ENCODE measurements around the gene MORF4L1.
"Not testable (repeated sequence)": the region's sequence is repeated elsewhere in the genome, so short reads cannot be mapped to it uniquely, and the experiment has no call there.

Gene MORF4L1

DNA sequence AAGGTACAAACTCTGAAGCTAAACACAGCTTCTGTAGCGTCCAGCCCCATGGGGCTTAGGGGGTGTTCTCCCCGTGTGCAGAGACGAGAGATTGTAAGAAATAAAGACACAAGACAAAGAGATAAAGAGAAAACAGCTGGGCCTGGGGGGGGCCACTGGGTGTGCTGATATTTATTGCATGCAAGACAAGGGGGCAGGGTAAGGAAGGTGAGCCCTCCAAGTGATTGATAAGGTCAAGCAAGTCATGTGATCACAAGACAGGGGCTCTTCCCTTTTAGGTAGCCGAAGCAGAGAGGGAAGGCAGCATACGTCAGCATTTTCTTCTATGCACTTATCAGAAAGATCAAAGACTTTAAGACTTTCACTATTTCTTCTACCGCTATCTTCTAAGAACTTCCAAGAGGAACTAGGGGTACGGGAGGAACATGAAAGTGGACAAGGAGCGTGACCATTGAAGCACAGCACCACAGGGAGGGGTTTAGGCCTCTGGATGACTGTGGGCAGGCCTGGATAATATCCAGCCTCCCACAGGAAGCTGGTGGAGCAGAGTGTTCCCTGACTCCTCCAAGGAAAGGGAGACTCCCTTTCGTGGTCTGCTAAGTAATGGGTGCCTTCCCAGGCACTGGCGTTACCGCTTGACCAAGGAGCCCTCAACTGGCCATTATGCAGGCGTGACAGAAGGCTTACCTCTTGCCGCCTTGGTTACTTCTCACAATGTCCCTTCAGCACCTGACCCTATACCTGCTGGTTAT, 29.8 kb downstream of the MORF4L1 start:
- not testable (repeated sequence) for DNase-seq

DNA sequence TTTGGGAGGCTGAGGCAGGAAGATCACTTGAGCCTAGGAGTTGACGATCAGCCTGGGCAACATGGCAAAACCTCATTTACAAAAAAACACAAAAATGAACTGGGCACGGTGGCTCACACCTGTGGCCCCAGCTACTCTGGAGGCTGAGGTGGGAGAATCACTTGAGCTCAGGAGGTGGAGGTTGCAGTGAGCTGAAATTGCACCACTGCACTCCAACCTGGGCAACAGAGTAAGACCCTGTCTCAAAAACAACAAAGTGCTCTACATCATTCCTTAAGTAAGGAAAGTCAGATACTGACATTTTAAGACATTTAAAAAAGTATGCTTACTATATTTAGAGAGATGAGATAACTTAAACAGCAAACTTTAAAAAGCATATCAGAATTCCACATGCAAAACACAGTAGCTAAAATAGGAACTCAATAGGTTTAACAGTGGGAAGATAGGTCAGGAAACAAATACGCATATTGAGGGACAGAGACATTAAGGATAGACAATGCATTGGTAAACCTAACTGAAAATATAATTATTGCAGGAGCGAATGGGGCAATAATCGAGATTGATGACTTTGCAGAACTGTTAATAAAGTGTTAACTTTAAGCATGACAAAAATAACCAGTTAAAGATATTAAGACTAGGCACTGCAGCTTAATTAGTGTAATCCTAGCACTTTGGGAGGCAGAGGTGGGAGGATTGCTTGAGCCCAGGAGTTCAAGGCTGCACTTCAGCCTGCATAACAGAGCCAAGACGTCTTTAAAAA, 32.1 kb downstream of the MORF4L1 start:
- DNase-seq, result no peak

- DNase-seq, result no peak
Measured at GRCh38 chr15:78906316-78906620, 33.6 kb downstream of the MORF4L1 start.

DNA sequence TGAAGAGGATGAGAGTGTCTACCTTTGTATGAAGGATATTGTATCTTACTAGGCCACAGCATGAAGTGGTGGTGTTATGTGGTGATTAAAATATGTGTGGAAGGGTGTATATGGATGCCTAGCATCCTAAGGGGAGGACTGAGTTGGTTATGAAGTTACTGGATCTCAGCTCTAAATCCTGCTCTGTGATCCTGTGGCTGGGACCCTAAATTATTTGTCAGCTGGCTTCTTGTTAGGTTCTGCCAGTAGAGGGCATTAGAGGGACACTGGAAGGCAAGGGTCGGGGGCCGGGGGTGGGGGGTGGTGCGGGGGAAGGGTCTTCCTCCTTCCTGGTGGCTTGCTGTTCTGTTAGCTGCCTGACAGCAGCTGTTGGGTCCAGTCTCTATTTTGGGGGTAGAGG, 34.9 kb downstream of the MORF4L1 start:
- DNase-seq, result no peak

DNA sequence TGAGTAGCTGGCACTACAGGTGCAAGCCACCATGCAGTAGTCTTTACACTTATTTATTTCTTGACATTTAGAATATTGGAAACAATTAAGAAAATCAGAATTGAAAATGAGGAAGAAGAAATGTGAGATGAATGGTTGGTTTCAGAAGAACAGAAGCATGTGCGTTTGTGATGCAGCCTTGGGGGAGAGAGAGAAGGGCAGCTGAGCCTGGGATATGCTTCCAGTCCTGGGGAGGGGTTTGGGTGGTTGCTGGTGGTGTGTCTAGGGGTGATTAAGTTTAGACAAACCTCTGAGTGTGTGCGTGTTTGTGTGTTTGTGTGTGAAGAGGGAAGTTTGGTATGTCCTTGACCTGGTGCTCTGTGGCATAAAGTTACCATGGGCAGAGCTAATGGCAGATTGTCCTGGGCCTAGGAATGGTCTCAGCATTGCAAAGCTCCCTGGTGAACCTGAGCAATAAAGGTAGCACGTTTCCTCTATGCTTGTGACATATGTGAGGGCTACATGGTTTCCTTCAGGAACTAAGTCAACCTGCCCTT, 36.5 kb downstream of the MORF4L1 start:
- DNase-seq, result no peak

GRCh38 chr15:78909791-78910228, 37.1 kb downstream of the MORF4L1 start:
- no peak for DNase-seq

DNA sequence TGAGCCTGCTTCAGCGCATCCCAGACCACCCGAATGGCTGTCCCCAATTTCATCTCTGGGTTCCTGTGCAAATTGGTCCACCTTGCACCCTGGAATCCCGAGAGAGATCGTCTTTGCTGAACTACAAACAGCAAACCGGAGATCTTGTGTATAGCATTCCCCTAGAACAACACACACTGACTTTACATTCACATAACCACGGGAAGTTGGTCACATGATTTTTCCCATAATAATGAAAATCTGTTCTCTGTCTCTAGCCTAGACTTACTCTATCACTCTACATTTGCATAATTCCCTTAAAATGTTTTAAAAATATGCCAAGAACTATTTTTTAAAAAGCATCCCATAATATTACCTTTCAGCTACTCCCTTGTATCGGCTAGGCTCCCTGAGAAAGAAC, 37.6 kb downstream of the MORF4L1 start:
- no peak for DNase-seq

DNA sequence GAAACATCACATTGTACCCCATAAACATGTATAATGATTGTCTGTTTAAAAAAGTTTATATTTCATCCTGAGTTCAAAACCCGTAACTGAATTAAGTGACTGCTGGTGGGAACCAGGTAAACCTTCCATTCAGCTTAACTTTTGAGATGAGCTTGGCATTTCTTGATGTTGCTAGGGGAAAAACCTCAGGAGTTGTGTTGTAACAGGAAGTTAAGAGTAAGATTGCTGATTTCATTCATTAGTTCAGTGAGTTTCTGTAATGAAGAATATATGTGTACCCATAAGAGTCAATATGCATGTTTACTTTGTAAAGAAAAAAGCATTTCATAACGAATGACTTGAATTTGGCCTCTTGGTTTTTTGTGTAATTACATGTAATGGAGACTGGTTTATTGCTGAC, 39.6 kb downstream of the MORF4L1 start:
- no peak for DNase-seq

GRCh38 chr15:78913012-78913411, 40.3 kb downstream of the MORF4L1 start:
- DNase-seq, result no peak

DNA sequence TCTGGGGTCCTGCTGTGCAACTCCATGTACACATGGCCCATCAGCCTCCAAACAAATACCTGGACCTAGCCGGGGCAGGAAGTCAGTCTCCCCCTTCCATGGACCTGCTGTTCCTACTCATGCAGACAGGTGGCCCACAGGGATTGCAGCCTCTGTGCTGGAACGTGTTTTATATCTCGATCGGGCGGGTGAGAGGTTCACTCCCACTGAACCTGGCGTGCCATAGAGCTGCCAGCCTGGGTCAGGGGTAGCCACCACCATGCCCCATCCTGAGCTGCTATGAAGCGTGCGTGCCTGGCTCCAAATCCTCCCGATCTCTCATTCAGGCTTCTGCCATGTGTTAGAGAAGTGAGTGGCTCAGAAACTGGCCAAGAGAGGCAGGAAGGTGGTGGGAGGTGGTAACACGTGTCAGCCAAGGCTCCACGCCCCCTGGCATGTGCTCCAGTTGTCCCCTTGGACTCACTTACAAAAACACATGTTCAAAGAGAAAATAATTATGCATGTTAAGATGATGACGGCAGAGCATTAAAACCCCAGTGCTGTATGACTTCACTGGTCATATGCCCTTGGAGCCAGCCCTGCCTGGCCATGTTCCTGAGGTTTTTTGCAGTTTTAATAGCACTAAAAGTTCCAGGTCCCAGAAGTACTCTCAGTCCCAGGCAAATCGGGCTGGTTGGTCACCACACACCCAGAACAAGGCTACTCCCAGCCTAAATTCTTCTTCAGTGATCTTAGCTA, 41.5 kb downstream of the MORF4L1 start:
- no peak for DNase-seq

DNA sequence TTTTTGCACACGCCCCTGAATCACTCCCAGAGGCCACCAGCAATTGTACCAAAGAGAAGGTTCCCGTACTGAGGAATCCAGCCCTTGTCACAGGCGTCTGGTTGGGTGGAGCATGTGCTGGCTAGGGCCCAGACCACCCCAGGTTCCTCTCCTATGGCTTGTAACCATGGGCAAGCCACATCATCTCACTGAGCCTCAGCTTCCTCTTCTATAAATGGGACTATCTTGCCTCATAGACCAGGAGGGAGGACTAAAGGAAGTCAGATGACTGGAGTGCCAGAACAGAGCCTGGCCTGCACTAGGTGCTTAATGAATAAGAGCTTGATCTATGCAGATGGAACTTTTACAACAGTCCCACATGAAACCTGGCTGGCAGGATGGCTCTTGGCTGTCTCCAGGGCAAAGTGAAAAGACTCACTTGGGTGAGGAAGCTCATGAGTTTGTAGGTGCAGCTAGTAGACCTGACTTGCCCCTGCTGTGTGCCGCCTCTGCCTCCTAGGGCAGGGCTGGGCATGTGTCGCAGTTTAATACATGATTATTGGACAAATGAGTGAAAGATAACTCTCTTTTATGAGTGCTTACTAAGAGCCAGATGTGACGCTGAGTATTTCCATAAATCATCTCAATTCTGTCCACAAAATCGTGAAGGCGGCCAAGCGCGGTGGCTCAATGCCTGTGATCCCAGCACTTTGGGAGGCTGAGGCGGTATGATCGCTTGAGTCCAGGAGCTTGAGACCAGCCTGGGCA, 42.8 kb downstream of the MORF4L1 start:
- DNase-seq, result no peak

GRCh38 chr15:78916088-78916487, 43.4 kb downstream of the MORF4L1 start:
- DNase-seq, result no peak

DNA sequence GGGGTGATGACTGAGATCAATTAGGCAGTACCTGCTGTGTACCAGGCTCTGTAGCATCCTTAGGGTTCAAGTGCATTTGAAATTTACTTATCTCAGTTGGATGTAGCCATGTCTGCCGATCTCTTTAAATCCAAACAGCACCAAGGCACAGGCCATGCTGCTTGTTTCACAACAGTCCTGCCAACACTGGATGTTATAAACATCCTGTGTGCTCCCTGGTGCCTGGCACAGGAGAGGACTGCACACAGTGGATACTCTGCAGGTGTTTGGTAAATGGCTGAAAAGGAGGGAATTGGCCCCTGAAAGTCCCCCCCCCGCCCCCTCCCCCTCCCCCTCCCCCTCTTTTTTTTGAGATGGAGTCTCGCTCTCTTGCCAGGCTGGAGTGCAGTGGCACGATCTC, 45.2 kb downstream of the MORF4L1 start:
- no peak for DNase-seq

DNA sequence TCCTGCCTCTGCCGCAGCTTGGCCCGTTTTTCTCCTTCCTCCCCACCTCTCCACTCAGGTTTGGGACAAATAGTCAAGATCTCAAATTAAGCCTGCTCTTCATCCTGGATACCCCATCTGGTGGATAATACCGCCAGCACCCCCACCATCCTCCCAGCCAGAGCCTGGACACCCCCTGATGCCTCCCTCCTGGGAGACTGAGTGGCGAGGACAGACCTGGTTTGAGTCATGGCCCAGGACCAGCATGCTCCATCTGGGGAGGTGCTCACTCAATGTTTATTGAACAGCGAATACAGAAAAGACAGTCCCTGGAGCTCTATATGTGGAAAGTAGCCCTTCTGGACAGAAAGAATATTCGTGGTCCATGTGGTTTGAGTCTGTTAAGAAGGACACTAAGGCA, 48.8 kb downstream of the MORF4L1 start:
- DNase-seq, result no peak

- DNase-seq, result no peak
Measured at GRCh38 chr15:78921940-78922339, 49.2 kb downstream of the MORF4L1 start.

DNA sequence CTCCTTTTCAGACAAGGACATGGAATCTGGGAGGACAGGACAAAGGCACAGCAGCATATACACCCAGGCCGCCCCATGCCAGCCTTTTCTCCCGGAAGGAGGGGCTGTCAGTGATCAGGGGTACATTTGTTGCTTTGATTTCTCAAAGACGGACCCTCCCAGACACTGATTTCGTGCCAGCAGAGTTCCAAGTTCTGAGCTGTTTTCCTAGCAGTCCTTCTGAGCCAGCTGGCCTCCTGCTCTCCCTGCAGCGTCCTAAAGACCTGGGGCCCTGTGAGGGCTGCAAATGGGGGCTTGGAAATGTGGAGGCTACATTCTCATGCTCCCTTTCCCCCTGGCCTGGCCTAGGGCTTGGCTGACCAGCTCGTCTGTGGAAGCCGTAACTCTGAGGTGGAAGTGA, 49.8 kb downstream of the MORF4L1 start:
- no peak for DNase-seq

DNA sequence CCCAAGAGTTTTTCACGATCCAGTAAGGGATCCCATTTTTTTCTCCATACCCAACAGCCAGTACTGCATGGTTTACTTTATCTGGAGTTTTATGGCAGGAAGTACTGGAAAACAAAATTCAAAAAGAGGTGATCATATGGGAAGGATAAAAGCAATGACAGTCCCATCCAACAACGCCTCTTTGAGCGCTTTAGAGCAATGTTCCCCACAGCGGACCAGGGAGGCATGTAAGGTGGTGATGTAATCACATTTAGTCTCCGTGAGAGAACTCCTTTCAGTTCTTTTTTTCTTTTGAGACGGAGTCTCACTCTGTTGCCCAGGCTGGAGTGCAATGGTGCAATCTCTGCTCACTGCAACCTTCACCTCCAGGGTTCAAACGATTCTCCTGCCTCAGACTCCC, 50.3 kb downstream of the MORF4L1 start:
- DNase-seq, result no peak

DNA sequence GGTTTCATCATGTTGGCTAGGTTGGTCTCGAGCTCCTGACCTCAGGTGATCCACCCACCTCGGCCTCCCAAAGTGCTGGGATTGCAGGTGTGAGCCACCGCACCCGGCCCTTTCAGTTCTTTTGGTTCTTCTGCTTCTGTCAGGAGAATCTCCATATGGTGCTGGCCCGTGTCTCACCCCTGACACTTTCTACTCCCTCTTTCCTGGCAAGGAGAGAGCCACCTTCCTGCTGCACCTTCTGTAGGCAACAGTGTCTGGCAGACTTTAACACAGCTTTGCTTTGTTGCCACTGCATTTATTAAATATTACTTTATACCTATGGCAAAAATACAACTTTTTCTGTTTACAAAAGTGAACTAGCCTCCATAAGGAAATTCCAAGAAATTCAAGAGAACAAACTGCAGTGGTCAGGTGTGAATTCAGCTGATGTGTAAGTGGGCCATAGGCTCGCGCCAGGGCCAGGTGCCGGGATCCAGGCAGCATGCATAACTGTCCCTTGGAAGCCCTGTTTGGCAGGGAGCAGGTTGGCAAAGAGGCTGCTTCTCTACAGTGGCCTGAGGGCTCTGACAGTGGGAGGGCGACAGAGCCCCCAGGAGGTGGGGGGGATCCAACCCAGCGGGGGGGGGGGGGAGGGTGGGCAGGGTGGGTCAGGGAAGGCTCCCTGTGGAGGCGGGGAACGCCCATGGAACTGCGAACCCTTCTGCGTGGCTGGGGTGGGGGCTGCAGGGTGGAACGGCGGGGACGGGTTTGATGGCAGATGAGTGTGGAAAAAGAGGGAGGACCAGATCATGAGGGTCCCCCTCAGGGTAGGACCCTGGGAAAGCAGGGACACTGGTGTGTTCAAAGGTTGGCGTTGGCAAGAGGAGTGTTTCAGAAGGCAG, 51.0 kb downstream of the MORF4L1 start:
- DNase-seq, result no peak

DNA sequence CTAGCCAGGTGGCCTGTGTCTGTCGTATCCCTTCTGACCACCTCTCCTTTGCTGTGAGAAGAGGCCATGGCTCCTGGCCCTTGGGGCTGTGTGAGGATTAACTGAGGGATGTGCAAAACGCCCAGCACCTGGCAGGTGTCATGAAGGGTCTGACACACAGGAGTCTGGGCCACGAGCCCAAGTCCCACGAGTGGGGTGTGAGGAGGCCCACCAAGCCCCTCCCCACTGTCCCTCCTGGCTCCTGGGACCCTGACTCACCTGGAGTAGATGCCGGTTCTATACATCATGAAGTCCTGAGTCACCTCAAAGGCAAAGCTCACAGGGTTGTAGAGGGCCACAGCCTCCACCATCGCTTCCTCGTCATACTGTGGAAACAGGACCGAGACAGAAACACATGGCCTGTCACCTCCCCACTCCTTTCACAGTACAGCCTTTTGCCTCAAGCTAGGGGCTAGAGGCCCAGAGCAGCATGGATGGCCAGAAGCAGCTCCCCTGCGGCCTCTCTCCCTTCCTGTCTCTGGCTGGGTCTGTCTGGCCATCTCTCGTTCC, 52.5 kb downstream of the MORF4L1 start:
- no peak for DNase-seq

GRCh38 chr15:78925956-78926743, 53.5 kb downstream of the MORF4L1 start:
- no peak for DNase-seq
